ENCODE measurements around the gene ZDHHC14. TPM values are rescaled to one million over a fixed set of nuclear protein-coding genes. Genes with fewer than 3 reads are reported as not detected.

Gene ZDHHC14
- total RNA-seq, 1 donor from 2014 or later = 1.8 TPM

DNA sequence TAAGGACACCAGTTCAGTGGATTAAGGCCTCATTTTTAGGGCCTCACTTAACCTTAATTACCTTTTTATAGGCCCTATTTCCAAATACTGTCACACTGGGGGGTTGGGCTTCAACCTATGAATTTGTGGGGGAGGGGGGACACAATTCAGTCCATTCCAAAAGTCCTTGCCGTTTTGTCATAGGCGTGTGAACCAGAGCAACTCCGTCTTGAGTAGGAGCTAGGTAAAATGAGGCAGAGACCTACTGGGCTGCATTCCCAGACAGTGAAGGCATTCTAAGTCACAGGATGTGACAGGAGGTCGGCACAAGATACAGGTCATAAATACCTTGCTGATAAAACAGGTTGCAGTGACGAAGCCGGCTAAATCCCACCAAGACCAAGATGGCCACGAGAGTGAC is 328.6 kb downstream of the ZDHHC14 start:
- no peak for FAIRE-seq
- DNase-seq (ENCODE audit: low read depth) = no peak
- TF ChIP-seq, protein P1, sequence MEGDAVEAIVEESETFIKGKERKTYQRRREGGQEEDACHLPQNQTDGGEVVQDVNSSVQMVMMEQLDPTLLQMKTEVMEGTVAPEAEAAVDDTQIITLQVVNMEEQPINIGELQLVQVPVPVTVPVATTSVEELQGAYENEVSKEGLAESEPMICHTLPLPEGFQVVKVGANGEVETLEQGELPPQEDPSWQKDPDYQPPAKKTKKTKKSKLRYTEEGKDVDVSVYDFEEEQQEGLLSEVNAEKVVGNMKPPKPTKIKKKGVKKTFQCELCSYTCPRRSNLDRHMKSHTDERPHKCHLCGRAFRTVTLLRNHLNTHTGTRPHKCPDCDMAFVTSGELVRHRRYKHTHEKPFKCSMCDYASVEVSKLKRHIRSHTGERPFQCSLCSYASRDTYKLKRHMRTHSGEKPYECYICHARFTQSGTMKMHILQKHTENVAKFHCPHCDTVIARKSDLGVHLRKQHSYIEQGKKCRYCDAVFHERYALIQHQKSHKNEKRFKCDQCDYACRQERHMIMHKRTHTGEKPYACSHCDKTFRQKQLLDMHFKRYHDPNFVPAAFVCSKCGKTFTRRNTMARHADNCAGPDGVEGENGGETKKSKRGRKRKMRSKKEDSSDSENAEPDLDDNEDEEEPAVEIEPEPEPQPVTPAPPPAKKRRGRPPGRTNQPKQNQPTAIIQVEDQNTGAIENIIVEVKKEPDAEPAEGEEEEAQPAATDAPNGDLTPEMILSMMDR (IDR thresholded peaks at IDR 0.05; ENCODE audit: insufficient read depth, low read length, severe bottlenecking) = no peak
- Histone ChIP-seq H3K36me3 (ENCODE audit: control insufficient read depth, insufficient read depth, low read length) (no peaks in the 10 kb centered on the region), H3K27me3 (ENCODE audit: control insufficient read depth, insufficient read depth, low read length) (no peaks in the 10 kb centered on the region), H3K4me3 (ENCODE audit: low read depth, low read length) (no peak overlapping the region)

DNA sequence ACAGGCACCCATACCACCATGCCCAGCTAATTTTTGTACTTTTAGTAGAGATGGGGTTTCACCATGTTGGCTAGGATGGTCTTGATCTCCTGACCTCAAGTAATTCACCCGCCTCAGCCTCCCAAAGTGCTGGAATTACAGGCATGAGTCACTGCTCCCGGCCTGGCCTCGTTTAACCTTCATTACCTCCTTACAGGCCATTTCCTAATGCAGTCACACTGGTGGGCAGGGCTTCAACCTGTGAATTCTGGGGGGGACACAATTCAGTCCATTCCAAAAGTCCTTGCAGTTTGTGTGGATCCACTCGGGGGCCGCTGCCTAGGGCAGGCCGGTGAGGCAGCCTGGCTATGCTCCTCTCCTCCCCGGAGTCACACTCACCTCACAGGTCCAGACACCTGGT is 329.6 kb downstream of the ZDHHC14 start:
- Histone ChIP-seq H3K27me3 (ENCODE audit: control insufficient read depth, insufficient read depth, low read length) (no peaks in the 10 kb centered on the region), H3K36me3 (ENCODE audit: control insufficient read depth, insufficient read depth, low read length) (no peaks in the 10 kb centered on the region), H3K4me3 (ENCODE audit: low read depth, low read length) (no peak overlapping the region)
- no peak for FAIRE-seq
- TF ChIP-seq, protein P1 (IDR thresholded peaks at IDR 0.05; ENCODE audit: insufficient read depth, low read length, severe bottlenecking) = no peak
- no peak for DNase-seq (ENCODE audit: low read depth)

DNA sequence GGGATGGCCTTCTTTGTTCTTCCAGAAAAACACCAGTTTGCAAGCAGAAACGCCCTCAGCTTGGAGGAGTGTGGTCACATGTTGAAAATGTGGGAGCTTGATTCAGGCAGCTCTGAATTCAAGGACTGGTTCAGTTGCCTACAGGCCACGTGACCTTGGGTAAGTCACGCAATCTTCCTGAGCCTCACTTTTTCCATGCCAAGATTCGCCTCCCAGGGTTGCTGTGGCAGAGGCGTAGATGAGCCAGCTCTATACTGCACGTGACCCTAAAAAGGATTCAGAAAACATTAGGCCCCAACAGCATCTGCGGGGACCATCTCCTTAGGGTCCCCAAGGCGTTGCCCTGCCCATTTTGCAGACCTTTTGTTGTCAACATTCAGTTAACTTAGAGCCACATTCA is 330.1 kb downstream of the ZDHHC14 start:
- Histone ChIP-seq H3K4me3 (ENCODE audit: low read depth, low read length) (no peak overlapping the region), H3K36me3 (ENCODE audit: control insufficient read depth, insufficient read depth, low read length) (no peaks in the 10 kb centered on the region), H3K27me3 (ENCODE audit: control insufficient read depth, insufficient read depth, low read length) (no peaks in the 10 kb centered on the region)
- TF ChIP-seq, protein P1 (IDR thresholded peaks at IDR 0.05; ENCODE audit: insufficient read depth, low read length, severe bottlenecking) = no peak
- no peak for FAIRE-seq
- DNase-seq (ENCODE audit: low read depth) = no peak

DNA sequence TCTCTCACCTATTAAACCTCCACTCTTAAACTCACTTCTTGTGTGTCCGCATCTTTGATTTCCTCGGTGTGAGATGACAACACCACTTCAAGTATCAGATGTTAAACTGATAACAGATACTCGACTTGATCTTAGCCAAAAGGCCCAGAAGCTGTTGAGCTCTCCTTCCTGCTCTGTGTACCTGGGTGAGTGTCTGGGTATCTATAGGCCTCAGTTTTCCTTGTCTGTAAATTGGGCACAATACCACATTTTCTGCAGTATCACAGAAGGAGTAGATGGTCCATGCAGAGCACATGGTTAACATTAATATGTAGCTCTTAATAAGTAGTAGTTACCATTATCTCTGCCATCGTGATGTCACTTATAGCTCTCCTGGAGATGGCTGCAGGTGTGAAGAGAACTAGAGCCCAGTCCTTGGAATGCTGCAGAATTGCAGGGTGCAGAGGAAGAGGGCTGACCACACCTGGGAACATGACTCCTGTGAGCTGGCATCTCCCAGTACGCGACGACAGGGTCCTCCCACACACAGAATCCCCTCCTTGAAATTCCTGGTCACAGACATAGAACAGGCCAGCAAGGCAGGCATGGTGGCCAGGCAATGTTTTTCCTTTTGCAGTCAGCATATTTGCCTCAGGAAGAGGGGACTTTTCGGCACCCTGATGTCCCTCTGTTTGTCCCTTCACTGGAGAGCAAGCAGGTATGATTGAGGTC is 331.8 kb downstream of the ZDHHC14 start:
- FAIRE-seq = no peak
- TF ChIP-seq, protein P1 (IDR thresholded peaks at IDR 0.05; ENCODE audit: insufficient read depth, low read length, severe bottlenecking) = no peak
- Histone ChIP-seq H3K36me3 (ENCODE audit: control insufficient read depth, insufficient read depth, low read length) (no peaks in the 10 kb centered on the region), H3K4me3 (ENCODE audit: low read depth, low read length) (no peak overlapping the region), H3K27me3 (ENCODE audit: control insufficient read depth, insufficient read depth, low read length) (no peaks in the 10 kb centered on the region)
- no peak for DNase-seq (ENCODE audit: low read depth)

DNA sequence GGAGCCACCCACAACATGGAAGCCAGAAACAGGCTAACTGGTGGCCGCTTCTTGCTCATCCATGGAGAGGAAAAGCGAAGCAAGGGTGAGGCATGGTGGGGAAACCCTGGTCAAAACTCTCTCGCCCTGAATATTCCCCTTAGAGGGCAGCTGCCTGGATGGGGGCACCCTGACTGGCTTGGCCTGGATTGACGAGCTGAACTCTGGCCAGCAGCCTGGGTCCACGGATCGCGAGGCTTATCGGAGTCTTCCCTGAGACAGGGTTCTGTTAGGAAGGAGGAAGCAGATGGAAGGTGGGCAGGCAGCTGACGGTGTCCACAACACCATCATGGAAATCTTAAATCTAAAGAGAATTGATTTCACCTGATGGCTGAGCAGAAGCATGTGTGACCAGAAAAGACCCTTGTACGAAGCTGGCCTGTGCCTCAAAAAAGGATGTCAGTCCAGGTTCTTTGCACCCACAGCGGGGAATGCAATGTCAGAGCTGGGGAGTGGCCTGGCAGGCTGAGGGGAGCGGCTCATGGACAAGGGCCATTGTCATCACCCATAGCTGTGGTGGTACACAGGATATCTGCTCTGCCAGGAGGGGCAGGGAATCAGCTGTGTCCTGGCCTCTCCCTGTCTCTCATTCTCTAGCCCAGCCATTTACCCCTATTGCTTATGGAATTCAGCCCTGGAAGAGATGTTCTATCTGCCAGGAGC is 332.6 kb downstream of the ZDHHC14 start:
- no peak overlapping the region for H3K4me3 ChIP-seq (ENCODE audit: low read depth, low read length)
- DNase-seq (ENCODE audit: low read depth) (no peak), FAIRE-seq (no peak)
- no peaks in the 10 kb centered on the region for H3K27me3 ChIP-seq (ENCODE audit: control insufficient read depth, insufficient read depth, low read length)
- no peaks in the 10 kb centered on the region for H3K36me3 ChIP-seq (ENCODE audit: control insufficient read depth, insufficient read depth, low read length)
- TF ChIP-seq, protein P1 (IDR thresholded peaks at IDR 0.05; ENCODE audit: insufficient read depth, low read length, severe bottlenecking) = no peak

Measured in bronchial epithelial cell (primary cell).